ENCODE data around the gene DNM1.

DNA sequence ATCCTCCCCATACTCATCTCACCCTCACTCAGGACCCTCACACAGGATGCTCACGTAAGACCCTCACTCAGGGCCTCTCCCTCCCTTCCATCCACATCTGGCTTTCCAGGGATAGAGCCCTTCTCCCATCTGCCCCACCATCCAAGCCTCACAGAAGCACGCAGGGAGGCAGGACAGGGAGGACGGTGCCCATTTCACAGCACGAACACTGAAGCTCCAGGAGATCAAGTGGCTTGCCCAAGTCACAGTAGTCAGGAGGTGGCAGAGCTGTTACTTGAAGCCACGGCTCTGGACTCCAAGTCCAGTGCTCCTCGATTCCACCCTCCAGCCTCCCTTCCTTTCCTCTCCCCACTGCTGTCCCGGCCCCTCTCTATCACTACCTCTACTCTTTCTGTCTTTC lies 21.7 kb downstream of the DNM1 start:
- TF ChIP-seq, protein P1, sequence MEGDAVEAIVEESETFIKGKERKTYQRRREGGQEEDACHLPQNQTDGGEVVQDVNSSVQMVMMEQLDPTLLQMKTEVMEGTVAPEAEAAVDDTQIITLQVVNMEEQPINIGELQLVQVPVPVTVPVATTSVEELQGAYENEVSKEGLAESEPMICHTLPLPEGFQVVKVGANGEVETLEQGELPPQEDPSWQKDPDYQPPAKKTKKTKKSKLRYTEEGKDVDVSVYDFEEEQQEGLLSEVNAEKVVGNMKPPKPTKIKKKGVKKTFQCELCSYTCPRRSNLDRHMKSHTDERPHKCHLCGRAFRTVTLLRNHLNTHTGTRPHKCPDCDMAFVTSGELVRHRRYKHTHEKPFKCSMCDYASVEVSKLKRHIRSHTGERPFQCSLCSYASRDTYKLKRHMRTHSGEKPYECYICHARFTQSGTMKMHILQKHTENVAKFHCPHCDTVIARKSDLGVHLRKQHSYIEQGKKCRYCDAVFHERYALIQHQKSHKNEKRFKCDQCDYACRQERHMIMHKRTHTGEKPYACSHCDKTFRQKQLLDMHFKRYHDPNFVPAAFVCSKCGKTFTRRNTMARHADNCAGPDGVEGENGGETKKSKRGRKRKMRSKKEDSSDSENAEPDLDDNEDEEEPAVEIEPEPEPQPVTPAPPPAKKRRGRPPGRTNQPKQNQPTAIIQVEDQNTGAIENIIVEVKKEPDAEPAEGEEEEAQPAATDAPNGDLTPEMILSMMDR (IDR thresholded peaks at IDR 0.05): no peak
- no peak for TF ChIP-seq POLR2A (IDR thresholded peaks at IDR 0.05)

Measured in testis (tissue), 2 donors.